Ammon's horn (tissue), 1 donor: Measurements from ENCODE around the gene GALNT7.
"Not testable (repeated sequence)": the region's sequence is repeated elsewhere in the genome, so short reads cannot be mapped to it uniquely, and the experiment has no call there.

Source experiments
- DNase-seq: peaks from one replicate; pipeline ENCODE4 v3.0.0-alpha.2; 2016; ENCODE audit warnings: low spot score

GALNT7 gene

GRCh38 chr4:173195109-173195508, 26.5 kb downstream of the GALNT7 start:
- DNase-seq = peak; percentile 40

- DNase-seq = no peak
These were observed 30.9 kb downstream of the GALNT7 start for GRCh38 chr4:173199553-173199952.

- DNase-seq = no peak
These were observed 31.7 kb downstream of the GALNT7 start for GRCh38 chr4:173200103-173200884.

- no peak for DNase-seq
These were observed 33.8 kb downstream of the GALNT7 start for GRCh38 chr4:173202395-173202794.

- no peak for DNase-seq
These were observed 37.0 kb downstream of the GALNT7 start for GRCh38 chr4:173205656-173206055.

- DNase-seq = no peak
These were observed 39.8 kb downstream of the GALNT7 start for GRCh38 chr4:173208420-173208819.

- no peak for DNase-seq
These were observed 42.6 kb downstream of the GALNT7 start for GRCh38 chr4:173211222-173211621.

- no peak for DNase-seq
These were observed 43.2 kb downstream of the GALNT7 start for GRCh38 chr4:173211838-173212237.

GRCh38 chr4:173212379-173212778, 43.8 kb downstream of the GALNT7 start:
- DNase-seq = no peak

GRCh38 chr4:173213296-173213695, 44.7 kb downstream of the GALNT7 start:
- no peak for DNase-seq

GRCh38 chr4:173214231-173214630, 45.6 kb downstream of the GALNT7 start:
- DNase-seq = no peak

- DNase-seq = no peak
These were observed 46.0 kb downstream of the GALNT7 start for GRCh38 chr4:173214661-173215060.

- DNase-seq = no peak
These were observed 48.5 kb downstream of the GALNT7 start for GRCh38 chr4:173217075-173217474.

GRCh38 chr4:173217727-173218126, 49.1 kb downstream of the GALNT7 start:
- DNase-seq = no peak

GRCh38 chr4:173218411-173219125, 50.0 kb downstream of the GALNT7 start:
- no peak for DNase-seq

GRCh38 chr4:173219126-173219437, 50.5 kb downstream of the GALNT7 start:
- not testable (repeated sequence) for DNase-seq

- DNase-seq = no peak
These were observed 55.1 kb downstream of the GALNT7 start for GRCh38 chr4:173223743-173224142.

- no peak for DNase-seq
These were observed 57.8 kb downstream of the GALNT7 start for GRCh38 chr4:173226401-173226888.

GRCh38 chr4:173227756-173228155, 59.1 kb downstream of the GALNT7 start:
- DNase-seq = no peak

- DNase-seq = no peak
These were observed 61.5 kb downstream of the GALNT7 start for GRCh38 chr4:173230062-173230461.

- no peak for DNase-seq
These were observed 63.3 kb downstream of the GALNT7 start for GRCh38 chr4:173231916-173232315.

GRCh38 chr4:173233857-173234256, 65.2 kb downstream of the GALNT7 start:
- DNase-seq = no peak

- DNase-seq = no peak
These were observed 66.4 kb downstream of the GALNT7 start for GRCh38 chr4:173235050-173235449.

GRCh38 chr4:173236301-173236700, 67.7 kb downstream of the GALNT7 start:
- no peak for DNase-seq
